ENCODE data around the gene THAP9.

Gene THAP9

GRCh38 chr4:82868572-82868971 is 32.0 kb upstream of the THAP9 start:
- TF ChIP-seq MAX (IDR thresholded peaks at IDR 0.05) (no peak), TCF12 (IDR thresholded peaks at IDR 0.05; ENCODE audit: low read depth) (no peak), ZBTB7A (IDR thresholded peaks at IDR 0.05; ENCODE audit: low read depth) (no peak), EP300 (IDR thresholded peaks at IDR 0.05; ENCODE audit: borderline replicate concordance) (no peak), REST (IDR thresholded peaks at IDR 0.05; ENCODE audit: low read depth) (no peak), RAD21 (IDR thresholded peaks at IDR 0.05; ENCODE audit: low read depth) (no peak)

- TF ChIP-seq RAD21 (IDR thresholded peaks at IDR 0.05; ENCODE audit: low read depth) = no peak
- TF ChIP-seq USF1 (IDR thresholded peaks at IDR 0.05) = no peak
- no peak for TF ChIP-seq YY1 (IDR thresholded peaks at IDR 0.05; ENCODE audit: low read depth)
- no peak for TF ChIP-seq EGR1 (IDR thresholded peaks at IDR 0.05)
These were observed 15.1 kb upstream of the THAP9 start for GRCh38 chr4:82885410-82885809.

GRCh38 chr4:82886147-82886942 is 14.2 kb upstream of the THAP9 start:
- TF ChIP-seq FOXM1 (IDR thresholded peaks at IDR 0.05; ENCODE audit: borderline replicate concordance, low read depth) = no peak
- no peak for TF ChIP-seq MAX (IDR thresholded peaks at IDR 0.05)
- TF ChIP-seq RAD21 (IDR thresholded peaks at IDR 0.05; ENCODE audit: low read depth) = no peak
- TF ChIP-seq CREB1 (IDR thresholded peaks at IDR 0.05; ENCODE audit: low read depth) = no peak
- no peak for TF ChIP-seq CEBPB (IDR thresholded peaks at IDR 0.05)
- TF ChIP-seq EGR1 (IDR thresholded peaks at IDR 0.05) = no peak
- TF ChIP-seq USF1 (IDR thresholded peaks at IDR 0.05) = no peak
- TF ChIP-seq REST (IDR thresholded peaks at IDR 0.05; ENCODE audit: low read depth) = no peak
- TF ChIP-seq EP300 (IDR thresholded peaks at IDR 0.05; ENCODE audit: borderline replicate concordance) = no peak
- no peak for TF ChIP-seq TCF12 (IDR thresholded peaks at IDR 0.05; ENCODE audit: low read depth)
- no peak for TF ChIP-seq TEAD4 (IDR thresholded peaks at IDR 0.05)
- no peak for TF ChIP-seq ZBTB7A (IDR thresholded peaks at IDR 0.05; ENCODE audit: low read depth)
- TF ChIP-seq YY1 (IDR thresholded peaks at IDR 0.05; ENCODE audit: low read depth) = no peak
- no peak for TF ChIP-seq TAF1 (IDR thresholded peaks at IDR 0.05; ENCODE audit: low read depth)
- TF ChIP-seq NFIC (IDR thresholded peaks at IDR 0.05) = no peak

- TF ChIP-seq ZBTB7A (IDR thresholded peaks at IDR 0.05; ENCODE audit: low read depth) (no peak), RAD21 (IDR thresholded peaks at IDR 0.05; ENCODE audit: low read depth) (no peak), YY1 (IDR thresholded peaks at IDR 0.05; ENCODE audit: low read depth) (no peak), MAX (IDR thresholded peaks at IDR 0.05) (no peak), FOXM1 (IDR thresholded peaks at IDR 0.05; ENCODE audit: borderline replicate concordance, low read depth) (no peak), EP300 (IDR thresholded peaks at IDR 0.05; ENCODE audit: borderline replicate concordance) (no peak), CREB1 (IDR thresholded peaks at IDR 0.05; ENCODE audit: low read depth) (no peak), TCF12 (IDR thresholded peaks at IDR 0.05; ENCODE audit: low read depth) (no peak), USF1 (IDR thresholded peaks at IDR 0.05) (no peak)
These were observed 11.2 kb upstream of the THAP9 start for GRCh38 chr4:82889287-82889686.

GRCh38 chr4:82890528-82890900 is 10.0 kb upstream of the THAP9 start:
- TF ChIP-seq TCF12 (IDR thresholded peaks at IDR 0.05; ENCODE audit: low read depth) (no peak; the same call in 1 of the 2 replicates), CEBPB (IDR thresholded peaks at IDR 0.05) (no peak), RAD21 (IDR thresholded peaks at IDR 0.05; ENCODE audit: low read depth) (no peak), FOXM1 (IDR thresholded peaks at IDR 0.05; ENCODE audit: borderline replicate concordance, low read depth) (no peak; the same call in 1 of the 2 replicates), NFIC (IDR thresholded peaks at IDR 0.05) (no peak; the same call in 1 of the 2 replicates), YY1 (IDR thresholded peaks at IDR 0.05; ENCODE audit: low read depth) (no peak), USF1 (IDR thresholded peaks at IDR 0.05) (no peak), EGR1 (IDR thresholded peaks at IDR 0.05) (no peak), TAF1 (IDR thresholded peaks at IDR 0.05; ENCODE audit: low read depth) (no peak), EP300 (IDR thresholded peaks at IDR 0.05; ENCODE audit: borderline replicate concordance) (no peak)
